Spleen (tissue), 11 donors: ENCODE data around the gene PRKCH. TPM values are rescaled to one million over a fixed set of nuclear protein-coding genes. Genes with fewer than 3 reads are reported as not detected.

Source experiments
- DNase-seq: peaks from one replicate; pipeline ENCODE4 v3.0.0-alpha.2; 2020
- H3K27ac ChIP-seq, 8 donors: fragments of 200-600 bp; sonication (generic) in 7 of 8; 1 replicate in 4 of 8; 2 replicates in 4 of 8; pipeline versions ENCODE4 v1.5.0 to v1.8.0; 2016 to 2021; ENCODE audit warnings: inconsistent platforms in 4 of 8, mild to moderate bottlenecking in 4 of 8, moderate library complexity in 1 of 8
- H3K27me3 ChIP-seq, 7 donors: fragments of 200-600 bp; sonication (generic) in 6 of 7; replicated peaks in 1 of 7; 1 replicate in 4 of 7; 2 replicates in 3 of 7; pipeline versions ENCODE4 v1.5.0 to v1.8.0; 2016 to 2021; ENCODE audit warnings: inconsistent platforms in 3 of 7, mild to moderate bottlenecking in 1 of 7
- H3K36me3 ChIP-seq, 6 donors: fragments of 200-600 bp; sonication (generic) in 5 of 6; 1 replicate in 4 of 6; 2 replicates in 2 of 6; pipeline versions ENCODE4 v1.5.0 to v1.8.0; 2016 to 2021; ENCODE audit warnings: inconsistent platforms in 2 of 6
- H3K4me1 ChIP-seq, 6 donors: fragments of 200-600 bp; sonication (generic) in 5 of 6; 1 replicate in 3 of 6; 2 replicates in 3 of 6; pipeline versions ENCODE4 v1.5.0 to v1.8.0; 2016 to 2021; ENCODE audit warnings: inconsistent platforms in 3 of 6
- H3K4me3 ChIP-seq, 8 donors: fragments of 200-600 bp; sonication (generic) in 7 of 8; 1 replicate in 4 of 8; 2 replicates in 4 of 8; pipeline versions ENCODE4 v1.5.0 to v1.8.0; 2016 to 2021; ENCODE audit warnings: inconsistent platforms in 4 of 8, mild to moderate bottlenecking in 4 of 8, moderate library complexity in 2 of 8
- H3K9me3 ChIP-seq, 8 donors: fragments of 200-600 bp; sonication (generic) in 7 of 8; 1 replicate in 4 of 8; 2 replicates in 4 of 8; pipeline versions ENCODE4 v1.5.0 to v1.8.0; 2016 to 2021; ENCODE audit warnings: inconsistent platforms in 4 of 8
- CTCF ChIP-seq, 11 experiments: fragments of 200-600 bp in 7 of 11; fragments of 450-650 bp in 4 of 11; sonication (generic) in 4 of 11; IDR thresholded peaks in 8 of 11; conservative IDR thresholded peaks in 3 of 11; 1 replicate in 7 of 11; 2 replicates in 4 of 11; pipeline versions ENCODE4 v1.4.0 to v1.8.0; 2016 to 2021; ENCODE audit warnings: antibody characterized with exemption in 11 of 11, inconsistent platforms in 4 of 11, mild to moderate bottlenecking in 1 of 11
- POLR2A ChIP-seq, 3 donors: fragments of 450-650 bp; IDR thresholded peaks; one replicate each; pipeline ENCODE4 v1.5.1; 2017; ENCODE audit warnings: antibody characterized with exemption in 3 of 3, mild to moderate bottlenecking in 1 of 3
- POLR2AphosphoS5 ChIP-seq, 3 donors: sonication (generic); formaldehyde crosslinking; IDR thresholded peaks; one replicate each; pipeline ENCODE4 v1.5.1; 2017; ENCODE audit warnings: antibody characterized with exemption in 3 of 3
- WGBS, 5 donors: extraction: QIAGEN DNeasy Blood & Tissue Kit in 3 of 5; methylation state at CpG; one replicate each; pipeline versions ENCODE4 v1.1.5 to v1.1.7; 2013 to 2018; 5-methylcytosine and 5-hydroxymethylcytosine counted together
- intact Hi-C: fragments of 100-400 bp; cut with DNase I; formaldehyde crosslinking; loops from one replicate; pipeline ENCODE4 v1.15.0; 2023; ENCODE audit warnings: low total_unique reads
- polyA plus RNA-seq, 3 donors: library from polyadenylated mRNA; stranded (reverse); fragments of 200-250 nt; gene quantifications; one replicate each; pipeline ENCODE4 v1.2.1, GENCODE V29; 2013
- total RNA-seq, 7 donors: library from RNA; depleted of rRNA in 3 of 7; stranded (reverse); fragments of >200 nt in 3 of 7; fragmentation: NEBNext Ultra II Directional in 4 of 7; extraction: Animal tissue kit (Norgen Biotek cat#: 25700) in 4 of 7; gene quantifications; one replicate each; pipeline versions ENCODE4 v1.1.0 to v1.2.1, GENCODE V29; 2016 to 2021
- donor health status: healthy with polysubstance abuse.
- donor health status: DM: no; HTN: no; CAD: no; lungs with moderate emphysema.
- donor health status: DM: no; HTN: no; CAD: no.
- donor health status: Bipolar disorder and iron deficiency.
- donor health status: healthy.
- donor health status: DM: no; HTN: no; CAD: no.
- donor health status: DM: yes; HTN: yes; CAD: no.

Gene PRKCH
- total and polyA plus RNA-seq, 10 donors: 10.0 to 184 (median 105) TPM

- intact Hi-C loops: no loop called here
- DNase-seq: no peak
- no peak for TF ChIP-seq CTCF (IDR thresholded peaks at IDR 0.05 in 8 of 11, conservative IDR thresholded peaks at IDR 0.05 in 3 of 11)
- no peak for TF ChIP-seq POLR2AphosphoS5 (IDR thresholded peaks at IDR 0.05)
- TF ChIP-seq POLR2A (IDR thresholded peaks at IDR 0.05): no peak
- H3K9me3 ChIP-seq: peaks cover 0 to 13% (median 7%) of the 10 kb centered on the region in 8 donors
- peak overlapping the region in 2 of 8 donors; percentile 2 to 31 for H3K27ac ChIP-seq
- H3K27me3 ChIP-seq: no peaks in the 10 kb centered on the region
- H3K4me1 ChIP-seq: peaks cover 6 to 90% (median 57%) of the 10 kb centered on the region in 6 donors
- no peak overlapping the region for H3K4me3 ChIP-seq
- H3K36me3 ChIP-seq: peaks cover 0 to 2% (median 0%) of the 10 kb centered on the region in 6 donors
- WGBS, 5 donors: 62 to 78% (median 76%) methylated on average over 3 of the region's 3 CpGs
Observed at GRCh38 chr14:61368781-61369453, 47.5 kb downstream of the PRKCH start.

- DNase-seq: no peak
- H3K4me1 ChIP-seq: peaks cover 6 to 85% (median 54%) of the 10 kb centered on the region in 6 donors
- peaks cover 0 to 7% (median 0%) of the 10 kb centered on the region in 6 donors for H3K36me3 ChIP-seq
- WGBS, 5 donors: 71 to 82% (median 72%) methylated on average over 3 of the region's 3 CpGs
- H3K27me3 ChIP-seq: no peaks in the 10 kb centered on the region
- H3K4me3 ChIP-seq: no peak overlapping the region
- TF ChIP-seq POLR2A (IDR thresholded peaks at IDR 0.05) (no peak), POLR2AphosphoS5 (IDR thresholded peaks at IDR 0.05) (no peak), CTCF (IDR thresholded peaks at IDR 0.05 in 8 of 11, conservative IDR thresholded peaks at IDR 0.05 in 3 of 11) (no peak)
- H3K27ac ChIP-seq: no peak overlapping the region
- peaks cover 0 to 18% (median 13%) of the 10 kb centered on the region in 8 donors for H3K9me3 ChIP-seq
- intact Hi-C loops: no loop called here
Observed at GRCh38 chr14:61369454-61369810, 48.1 kb downstream of the PRKCH start.

- TF ChIP-seq CTCF (IDR thresholded peaks at IDR 0.05 in 8 of 11, conservative IDR thresholded peaks at IDR 0.05 in 3 of 11) (no peak), POLR2A (IDR thresholded peaks at IDR 0.05) (no peak), POLR2AphosphoS5 (IDR thresholded peaks at IDR 0.05) (no peak)
- H3K4me3 ChIP-seq: no peak overlapping the region
- no peak for DNase-seq
- H3K36me3 ChIP-seq: peaks cover 0 to 16% (median 0%) of the 10 kb centered on the region in 6 donors
- H3K9me3 ChIP-seq: peaks cover 0 to 44% (median 39%) of the 10 kb centered on the region in 8 donors
- no peak overlapping the region for H3K27ac ChIP-seq
- H3K4me1 ChIP-seq: peaks cover 5 to 68% (median 32%) of the 10 kb centered on the region in 6 donors
- intact Hi-C loops: no loop called here
- H3K27me3 ChIP-seq: no peaks in the 10 kb centered on the region
- WGBS, 5 donors: 79 to 88% (median 82%) methylated on average over 2 of the region's 2 CpGs
Observed at GRCh38 chr14:61372379-61372778, 51.0 kb downstream of the PRKCH start.

- Histone ChIP-seq H3K27me3 (no peaks in the 10 kb centered on the region), H3K36me3 (peaks cover 0 to 16% (median 0%) of the 10 kb centered on the region in 6 donors), H3K4me3 (no peak overlapping the region), H3K27ac (peak overlapping the region in 1 of 8 donors; percentile 15), H3K9me3 (peaks cover 0 to 44% (median 39%) of the 10 kb centered on the region in 8 donors), H3K4me1 (peaks cover 5 to 68% (median 27%) of the 10 kb centered on the region in 6 donors)
- WGBS, 5 donors: 76 to 89% (median 85%) methylated on average over 3 of the region's 3 CpGs
- no peak for DNase-seq
- TF ChIP-seq POLR2AphosphoS5 (IDR thresholded peaks at IDR 0.05) (no peak), POLR2A (IDR thresholded peaks at IDR 0.05) (no peak), CTCF (IDR thresholded peaks at IDR 0.05 in 8 of 11, conservative IDR thresholded peaks at IDR 0.05 in 3 of 11) (no peak)
- intact Hi-C loops: no loop called here
Observed at GRCh38 chr14:61372842-61373555, 51.6 kb downstream of the PRKCH start.
